ENCODE measurements around the gene TMEM53. TPM values are rescaled to one million over a fixed set of nuclear protein-coding genes. Genes with fewer than 3 reads are reported as not detected.

The TMEM53 gene
- total RNA-seq, 2 donors from 2014 or later, result 2.7 to 6.9 TPM

DNA sequence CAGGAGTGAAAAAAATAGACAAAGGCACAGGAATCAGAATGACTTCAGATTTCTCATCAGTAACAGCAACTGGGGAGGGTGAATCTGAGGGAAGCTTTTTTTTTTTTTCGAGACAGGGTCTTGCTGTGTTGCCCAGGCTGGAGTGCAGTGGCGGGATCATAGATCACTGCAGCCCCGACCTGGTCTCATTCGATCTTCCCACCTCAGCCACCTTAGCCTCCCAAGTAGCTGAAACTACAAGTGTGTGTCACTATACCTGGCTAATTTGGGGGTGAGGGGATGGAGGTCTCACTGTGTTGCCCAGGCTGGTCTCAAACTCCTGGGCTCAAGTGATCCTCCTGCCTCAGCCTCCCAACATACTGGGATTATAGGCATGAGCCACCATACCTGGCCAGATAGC lies 10.9 kb upstream of the TMEM53 start:
- intact Hi-C loops (cut with DNase I), result no loop called here
- H3K4me3 ChIP-seq, result no peak overlapping the region
- no peaks in the 10 kb centered on the region for H3K36me3 ChIP-seq
- no peaks in the 10 kb centered on the region for H3K27me3 ChIP-seq (replicated peaks; ENCODE audit: insufficient read depth)
- H3K4me1 ChIP-seq (replicated peaks), result no peaks in the 10 kb centered on the region
- no peaks in the 10 kb centered on the region for H3K9me3 ChIP-seq
- WGBS, result 95% methylated on average over 4 of the region's 4 CpGs
- no peak overlapping the region for H3K27ac ChIP-seq
- TF ChIP-seq POLR2A (IDR thresholded peaks at IDR 0.05) (no peak), POLR2AphosphoS5 (IDR thresholded peaks at IDR 0.05) (no peak)
- TF ChIP-seq, protein P1, sequence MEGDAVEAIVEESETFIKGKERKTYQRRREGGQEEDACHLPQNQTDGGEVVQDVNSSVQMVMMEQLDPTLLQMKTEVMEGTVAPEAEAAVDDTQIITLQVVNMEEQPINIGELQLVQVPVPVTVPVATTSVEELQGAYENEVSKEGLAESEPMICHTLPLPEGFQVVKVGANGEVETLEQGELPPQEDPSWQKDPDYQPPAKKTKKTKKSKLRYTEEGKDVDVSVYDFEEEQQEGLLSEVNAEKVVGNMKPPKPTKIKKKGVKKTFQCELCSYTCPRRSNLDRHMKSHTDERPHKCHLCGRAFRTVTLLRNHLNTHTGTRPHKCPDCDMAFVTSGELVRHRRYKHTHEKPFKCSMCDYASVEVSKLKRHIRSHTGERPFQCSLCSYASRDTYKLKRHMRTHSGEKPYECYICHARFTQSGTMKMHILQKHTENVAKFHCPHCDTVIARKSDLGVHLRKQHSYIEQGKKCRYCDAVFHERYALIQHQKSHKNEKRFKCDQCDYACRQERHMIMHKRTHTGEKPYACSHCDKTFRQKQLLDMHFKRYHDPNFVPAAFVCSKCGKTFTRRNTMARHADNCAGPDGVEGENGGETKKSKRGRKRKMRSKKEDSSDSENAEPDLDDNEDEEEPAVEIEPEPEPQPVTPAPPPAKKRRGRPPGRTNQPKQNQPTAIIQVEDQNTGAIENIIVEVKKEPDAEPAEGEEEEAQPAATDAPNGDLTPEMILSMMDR (IDR thresholded peaks at IDR 0.05), result no peak
- DNase-seq (ENCODE audit: low spot score), result no peak

DNA sequence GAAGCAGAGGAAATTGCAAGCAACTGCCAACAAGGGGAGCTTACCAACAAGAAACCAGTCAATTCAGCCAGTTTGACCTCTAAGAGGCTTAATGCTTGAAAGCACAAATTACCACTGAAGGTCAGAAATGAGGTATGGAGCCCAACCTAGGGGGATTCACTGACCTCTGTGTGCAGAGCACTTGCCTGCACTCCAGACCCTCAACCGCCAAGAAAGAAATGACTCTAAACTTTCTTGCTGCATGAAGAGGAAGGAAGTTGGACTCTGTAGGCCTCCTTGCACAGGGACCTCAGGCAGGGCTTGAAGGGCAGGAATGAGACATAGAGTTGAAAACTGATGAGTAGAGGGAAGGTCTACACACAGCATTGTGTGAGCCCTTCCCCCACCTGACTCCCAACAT lies 10.2 kb upstream of the TMEM53 start:
- Histone ChIP-seq H3K4me1 (replicated peaks) (no peaks in the 10 kb centered on the region), H3K36me3 (no peaks in the 10 kb centered on the region), H3K9me3 (no peaks in the 10 kb centered on the region), H3K27ac (no peak overlapping the region), H3K4me3 (no peak overlapping the region), H3K27me3 (replicated peaks; ENCODE audit: insufficient read depth) (no peaks in the 10 kb centered on the region)
- no peak for DNase-seq (ENCODE audit: low spot score)
- intact Hi-C loops (cut with DNase I), result no loop called here
- no peak for TF ChIP-seq POLR2AphosphoS5 (IDR thresholded peaks at IDR 0.05)
- TF ChIP-seq POLR2A (IDR thresholded peaks at IDR 0.05), result no peak
- TF ChIP-seq, protein P1 (IDR thresholded peaks at IDR 0.05), result no peak
- 92% methylated on average over 1 of the region's 1 CpG for WGBS

DNA sequence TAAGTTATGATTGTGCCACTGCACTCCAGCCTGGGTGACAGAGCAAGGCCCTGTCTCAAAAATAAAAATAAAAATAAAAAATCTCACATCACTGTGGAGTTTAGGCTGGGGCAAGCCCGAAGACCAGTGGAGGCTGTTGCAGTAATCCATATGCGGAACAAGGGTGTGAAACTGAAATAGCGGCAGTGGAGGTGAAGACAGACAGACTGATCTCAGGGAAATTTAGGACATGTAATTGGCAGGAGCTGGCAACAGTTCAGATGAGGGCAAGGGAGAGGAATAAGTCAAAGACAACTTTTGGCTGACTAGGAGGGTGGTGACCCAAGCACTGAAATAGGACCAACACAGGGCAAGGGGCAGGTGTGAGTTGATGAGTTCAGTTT lies 8.6 kb upstream of the TMEM53 start:
- no peak for TF ChIP-seq POLR2A (IDR thresholded peaks at IDR 0.05)
- no peak for TF ChIP-seq POLR2AphosphoS5 (IDR thresholded peaks at IDR 0.05)
- no peaks in the 10 kb centered on the region for H3K36me3 ChIP-seq
- H3K4me3 ChIP-seq, result no peak overlapping the region
- intact Hi-C loops (cut with DNase I), result no loop called here
- H3K27me3 ChIP-seq (replicated peaks; ENCODE audit: insufficient read depth), result no peaks in the 10 kb centered on the region
- WGBS, result 91% methylated on average over 3 of the region's 3 CpGs
- no peak overlapping the region for H3K27ac ChIP-seq
- no peak for DNase-seq (ENCODE audit: low spot score)
- H3K4me1 ChIP-seq (replicated peaks), result no peaks in the 10 kb centered on the region
- no peaks in the 10 kb centered on the region for H3K9me3 ChIP-seq

DNA sequence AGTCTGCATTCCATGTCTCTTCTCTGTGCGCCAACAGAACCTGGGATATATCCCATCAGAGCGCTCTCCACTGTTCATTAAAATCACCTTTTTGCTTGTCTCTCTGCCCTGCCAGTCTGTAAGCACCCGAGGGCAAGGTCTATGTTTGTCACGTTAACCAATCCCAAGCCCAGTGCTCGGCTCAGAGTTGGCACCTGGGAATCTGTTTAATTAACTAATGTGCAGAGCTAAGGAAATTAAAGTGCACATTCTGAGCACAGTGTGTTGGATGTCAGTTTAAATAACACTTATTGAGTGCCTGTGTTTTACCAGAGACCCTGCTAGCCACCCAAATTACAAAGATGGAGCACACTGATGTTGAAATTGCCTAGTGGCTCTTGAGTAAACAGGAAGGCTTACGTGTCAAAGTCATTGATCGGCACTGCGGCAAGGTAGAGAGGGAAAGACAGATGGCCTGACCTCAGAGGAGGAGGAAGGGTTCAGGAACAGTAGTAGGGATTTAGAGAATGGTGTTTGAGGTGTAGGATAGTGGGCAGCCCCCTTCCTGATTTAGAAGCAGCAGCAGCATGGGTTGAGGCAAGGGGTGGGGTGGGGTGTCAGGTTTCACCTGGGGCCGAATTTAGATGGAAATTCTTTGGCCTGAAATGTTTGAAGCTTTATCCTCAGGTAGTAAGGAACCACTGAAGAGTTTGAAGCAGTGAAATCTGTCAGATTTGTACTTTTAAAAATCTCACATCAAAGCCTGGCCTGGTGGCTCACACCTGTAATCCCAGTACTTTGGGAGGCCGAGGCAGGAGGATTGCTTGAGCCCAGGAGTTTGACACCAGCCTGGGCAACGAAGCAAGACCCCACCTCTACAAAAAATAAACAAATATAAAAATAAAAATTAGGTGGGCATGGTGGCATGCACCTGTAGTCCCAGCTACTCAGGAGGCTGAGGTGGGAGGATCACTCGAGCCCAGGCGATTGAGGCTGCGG lies 7.9 kb upstream of the TMEM53 start:
- no peak overlapping the region for H3K4me3 ChIP-seq
- H3K27ac ChIP-seq, result no peak overlapping the region
- no peaks in the 10 kb centered on the region for H3K9me3 ChIP-seq
- no peaks in the 10 kb centered on the region for H3K27me3 ChIP-seq (replicated peaks; ENCODE audit: insufficient read depth)
- H3K4me1 ChIP-seq (replicated peaks), result no peaks in the 10 kb centered on the region
- 81% methylated on average over 14 of the region's 14 CpGs for WGBS
- no peak for DNase-seq (ENCODE audit: low spot score)
- no peaks in the 10 kb centered on the region for H3K36me3 ChIP-seq
- TF ChIP-seq POLR2A (IDR thresholded peaks at IDR 0.05), result no peak
- TF ChIP-seq POLR2AphosphoS5 (IDR thresholded peaks at IDR 0.05), result no peak
- TF ChIP-seq, protein P1 (IDR thresholded peaks at IDR 0.05), result no peak
- intact Hi-C loops (cut with DNase I), result no loop called here

DNA sequence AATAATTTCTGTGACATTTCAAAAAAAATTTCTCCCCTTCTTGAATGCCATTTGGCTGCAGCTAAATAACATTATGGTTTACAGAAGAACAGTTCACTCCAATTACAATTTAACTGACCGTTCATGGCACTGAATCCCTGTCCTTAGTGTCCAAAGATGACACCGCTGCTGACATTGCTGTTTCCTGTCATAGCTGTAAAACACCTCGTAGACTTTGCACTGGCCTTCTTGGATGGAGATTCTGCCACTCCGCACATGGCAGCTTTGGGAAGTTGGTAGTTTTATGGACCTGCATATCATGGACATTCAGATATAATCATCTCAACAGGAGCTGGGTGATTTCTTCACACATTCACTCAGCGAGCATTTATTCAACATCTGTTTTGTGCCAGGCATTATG lies 5.2 kb upstream of the TMEM53 start:
- no peak for TF ChIP-seq POLR2AphosphoS5 (IDR thresholded peaks at IDR 0.05)
- TF ChIP-seq, protein P1 (IDR thresholded peaks at IDR 0.05), result no peak
- no peak for TF ChIP-seq POLR2A (IDR thresholded peaks at IDR 0.05)
- no peaks in the 10 kb centered on the region for H3K4me1 ChIP-seq (replicated peaks)
- H3K36me3 ChIP-seq, result no peaks in the 10 kb centered on the region
- no peaks in the 10 kb centered on the region for H3K9me3 ChIP-seq
- no peak overlapping the region for H3K4me3 ChIP-seq
- H3K27me3 ChIP-seq (replicated peaks; ENCODE audit: insufficient read depth), result no peaks in the 10 kb centered on the region
- no peak for DNase-seq (ENCODE audit: low spot score)
- WGBS, result 87% methylated on average over 5 of the region's 5 CpGs
- H3K27ac ChIP-seq, result no peak overlapping the region
- intact Hi-C loops (cut with DNase I), result no loop called here

Measured in prostate gland (tissue), 2 donors.